ENCODE measurements around the gene DYSF. TPM values are rescaled to one million over a fixed set of nuclear protein-coding genes. Genes with fewer than 3 reads are reported as not detected.

The DYSF gene
- polyA plus RNA-seq, 1 donor from 2014 or later: 0.04 TPM

DNA sequence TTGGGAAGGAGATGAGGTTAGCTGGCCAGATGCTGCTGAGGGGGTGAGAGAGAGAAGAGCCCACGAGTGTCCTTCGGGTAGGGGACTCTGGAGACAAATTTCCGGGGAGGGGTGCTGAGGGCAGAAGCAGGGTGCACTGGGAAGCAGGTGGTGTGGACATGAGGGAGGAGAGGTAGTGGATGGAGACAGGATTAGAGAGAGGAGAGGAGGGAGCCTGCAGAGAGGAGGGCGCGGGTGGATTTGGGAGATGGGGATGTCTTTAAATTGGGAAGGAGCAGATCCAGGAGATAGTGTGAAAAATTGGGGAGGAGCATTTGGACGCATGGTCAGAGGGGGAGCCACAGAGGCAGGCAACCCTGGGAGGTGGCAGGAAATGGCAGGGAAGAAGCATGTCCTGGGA lies 154.7 kb downstream of the DYSF start:
- H3K4me2 ChIP-seq (ENCODE audit: low read length): no peak overlapping the region
- no peaks in the 10 kb centered on the region for H3K79me2 ChIP-seq (replicated peaks; ENCODE audit: insufficient read depth, low read length)
- no peak for TF ChIP-seq MXI1 (conservative IDR thresholded peaks at IDR 0.05; ENCODE audit: poor library complexity, severe bottlenecking)
- TF ChIP-seq TAF1 (IDR thresholded peaks at IDR 0.05; ENCODE audit: low read depth): no peak
- TF ChIP-seq POLR2AphosphoS5 (IDR thresholded peaks at IDR 0.05): no peak
- TF ChIP-seq RAD21 (conservative IDR thresholded peaks at IDR 0.05): no peak
- TF ChIP-seq SMC3 (conservative IDR thresholded peaks at IDR 0.05; ENCODE audit: poor library complexity): no peak
- no peak for TF ChIP-seq EZH2 (IDR thresholded peaks at IDR 0.05; ENCODE audit: borderline replicate concordance, insufficient read depth, low read length, poor library complexity, severe bottlenecking)
- TF ChIP-seq, protein P1, sequence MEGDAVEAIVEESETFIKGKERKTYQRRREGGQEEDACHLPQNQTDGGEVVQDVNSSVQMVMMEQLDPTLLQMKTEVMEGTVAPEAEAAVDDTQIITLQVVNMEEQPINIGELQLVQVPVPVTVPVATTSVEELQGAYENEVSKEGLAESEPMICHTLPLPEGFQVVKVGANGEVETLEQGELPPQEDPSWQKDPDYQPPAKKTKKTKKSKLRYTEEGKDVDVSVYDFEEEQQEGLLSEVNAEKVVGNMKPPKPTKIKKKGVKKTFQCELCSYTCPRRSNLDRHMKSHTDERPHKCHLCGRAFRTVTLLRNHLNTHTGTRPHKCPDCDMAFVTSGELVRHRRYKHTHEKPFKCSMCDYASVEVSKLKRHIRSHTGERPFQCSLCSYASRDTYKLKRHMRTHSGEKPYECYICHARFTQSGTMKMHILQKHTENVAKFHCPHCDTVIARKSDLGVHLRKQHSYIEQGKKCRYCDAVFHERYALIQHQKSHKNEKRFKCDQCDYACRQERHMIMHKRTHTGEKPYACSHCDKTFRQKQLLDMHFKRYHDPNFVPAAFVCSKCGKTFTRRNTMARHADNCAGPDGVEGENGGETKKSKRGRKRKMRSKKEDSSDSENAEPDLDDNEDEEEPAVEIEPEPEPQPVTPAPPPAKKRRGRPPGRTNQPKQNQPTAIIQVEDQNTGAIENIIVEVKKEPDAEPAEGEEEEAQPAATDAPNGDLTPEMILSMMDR (IDR thresholded peaks at IDR 0.05; ENCODE audit: poor library complexity, severe bottlenecking): no peak
- no peak for TF ChIP-seq EP300 (conservative IDR thresholded peaks at IDR 0.05; ENCODE audit: poor library complexity, severe bottlenecking)
- TF ChIP-seq, protein P2, sequence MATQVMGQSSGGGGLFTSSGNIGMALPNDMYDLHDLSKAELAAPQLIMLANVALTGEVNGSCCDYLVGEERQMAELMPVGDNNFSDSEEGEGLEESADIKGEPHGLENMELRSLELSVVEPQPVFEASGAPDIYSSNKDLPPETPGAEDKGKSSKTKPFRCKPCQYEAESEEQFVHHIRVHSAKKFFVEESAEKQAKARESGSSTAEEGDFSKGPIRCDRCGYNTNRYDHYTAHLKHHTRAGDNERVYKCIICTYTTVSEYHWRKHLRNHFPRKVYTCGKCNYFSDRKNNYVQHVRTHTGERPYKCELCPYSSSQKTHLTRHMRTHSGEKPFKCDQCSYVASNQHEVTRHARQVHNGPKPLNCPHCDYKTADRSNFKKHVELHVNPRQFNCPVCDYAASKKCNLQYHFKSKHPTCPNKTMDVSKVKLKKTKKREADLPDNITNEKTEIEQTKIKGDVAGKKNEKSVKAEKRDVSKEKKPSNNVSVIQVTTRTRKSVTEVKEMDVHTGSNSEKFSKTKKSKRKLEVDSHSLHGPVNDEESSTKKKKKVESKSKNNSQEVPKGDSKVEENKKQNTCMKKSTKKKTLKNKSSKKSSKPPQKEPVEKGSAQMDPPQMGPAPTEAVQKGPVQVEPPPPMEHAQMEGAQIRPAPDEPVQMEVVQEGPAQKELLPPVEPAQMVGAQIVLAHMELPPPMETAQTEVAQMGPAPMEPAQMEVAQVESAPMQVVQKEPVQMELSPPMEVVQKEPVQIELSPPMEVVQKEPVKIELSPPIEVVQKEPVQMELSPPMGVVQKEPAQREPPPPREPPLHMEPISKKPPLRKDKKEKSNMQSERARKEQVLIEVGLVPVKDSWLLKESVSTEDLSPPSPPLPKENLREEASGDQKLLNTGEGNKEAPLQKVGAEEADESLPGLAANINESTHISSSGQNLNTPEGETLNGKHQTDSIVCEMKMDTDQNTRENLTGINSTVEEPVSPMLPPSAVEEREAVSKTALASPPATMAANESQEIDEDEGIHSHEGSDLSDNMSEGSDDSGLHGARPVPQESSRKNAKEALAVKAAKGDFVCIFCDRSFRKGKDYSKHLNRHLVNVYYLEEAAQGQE (IDR thresholded peaks at IDR 0.05; ENCODE audit: borderline replicate concordance): no peak
- H3K27me3 ChIP-seq (ENCODE audit: insufficient read depth, low read depth, low read length): no peaks in the 10 kb centered on the region
- no peaks in the 10 kb centered on the region for H4K20me1 ChIP-seq (ENCODE audit: insufficient read depth)
- no peaks in the 10 kb centered on the region for H3K9me2 ChIP-seq (ENCODE audit: insufficient read depth, low read length)
- no peaks in the 10 kb centered on the region for H3F3A ChIP-seq (ENCODE audit: insufficient read depth, low read length, poor library complexity, severe bottlenecking)
- no peak overlapping the region for H3K4me3 ChIP-seq (ENCODE audit: low read length)
- no peak overlapping the region for H2AFZ ChIP-seq (ENCODE audit: low read depth, low read length)
- no peak overlapping the region for H3K27ac ChIP-seq (ENCODE audit: low read length)
- H3K36me3 ChIP-seq (ENCODE audit: insufficient read depth, low read length): no peaks in the 10 kb centered on the region
- H3K9me3 ChIP-seq (ENCODE audit: low read length): no peaks in the 10 kb centered on the region
- no peak overlapping the region for H3K9ac ChIP-seq (ENCODE audit: low read length)

DNA sequence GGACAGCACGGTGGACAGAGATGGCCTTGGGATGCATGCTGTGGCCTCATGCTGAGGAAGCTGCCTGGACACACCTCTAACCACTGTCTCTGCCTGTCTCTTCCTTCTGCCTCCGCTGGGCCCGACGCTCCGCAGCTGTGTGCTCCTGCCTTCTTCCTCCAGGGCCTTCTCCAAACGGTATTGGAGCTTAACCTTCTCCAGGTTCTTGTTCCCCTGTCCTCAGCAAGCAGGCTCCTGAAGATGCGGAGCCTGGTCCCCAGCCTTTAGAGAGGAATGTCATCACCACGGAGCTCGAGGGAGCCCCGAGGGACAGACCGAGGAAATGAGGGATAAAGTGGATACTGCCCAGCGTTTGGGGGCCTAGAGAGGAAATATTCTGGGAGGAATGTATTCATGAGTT lies 155.1 kb downstream of the DYSF start:
- no peak overlapping the region for H2AFZ ChIP-seq (ENCODE audit: low read depth, low read length)
- no peak overlapping the region for H3K27ac ChIP-seq (ENCODE audit: low read length)
- no peak for TF ChIP-seq SMC3 (conservative IDR thresholded peaks at IDR 0.05; ENCODE audit: poor library complexity)
- no peak for TF ChIP-seq POLR2AphosphoS5 (IDR thresholded peaks at IDR 0.05)
- H3K9me2 ChIP-seq (ENCODE audit: insufficient read depth, low read length): no peaks in the 10 kb centered on the region
- H3K4me2 ChIP-seq (ENCODE audit: low read length): no peak overlapping the region
- H4K20me1 ChIP-seq (ENCODE audit: insufficient read depth): no peaks in the 10 kb centered on the region
- no peak overlapping the region for H3K4me3 ChIP-seq (ENCODE audit: low read length)
- no peaks in the 10 kb centered on the region for H3K9me3 ChIP-seq (ENCODE audit: low read length)
- no peaks in the 10 kb centered on the region for H3K27me3 ChIP-seq (ENCODE audit: insufficient read depth, low read depth, low read length)
- H3K79me2 ChIP-seq (replicated peaks; ENCODE audit: insufficient read depth, low read length): no peaks in the 10 kb centered on the region
- H3F3A ChIP-seq (ENCODE audit: insufficient read depth, low read length, poor library complexity, severe bottlenecking): no peaks in the 10 kb centered on the region
- no peaks in the 10 kb centered on the region for H3K36me3 ChIP-seq (ENCODE audit: insufficient read depth, low read length)
- no peak overlapping the region for H3K9ac ChIP-seq (ENCODE audit: low read length)

DNA sequence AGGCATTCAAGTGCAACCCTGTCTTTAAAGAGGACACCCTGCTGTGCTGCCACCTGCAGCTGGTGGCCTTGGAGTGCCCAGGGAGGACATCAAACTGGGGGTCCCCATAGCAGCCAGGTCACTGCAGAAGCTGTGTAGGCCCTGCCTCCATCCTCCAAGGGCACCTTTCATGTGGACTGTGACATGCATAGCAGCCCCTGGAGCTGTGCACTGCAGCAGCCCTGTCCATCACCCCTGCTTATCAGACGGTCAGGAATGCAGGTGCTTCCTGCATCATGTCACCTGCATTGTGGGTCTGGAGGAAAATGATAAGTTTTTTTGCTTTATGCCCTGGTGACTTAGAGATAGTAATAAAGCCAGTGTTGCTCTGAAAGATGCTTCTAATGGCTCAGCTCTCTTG lies 155.7 kb downstream of the DYSF start:
- no peak overlapping the region for H3K27ac ChIP-seq (ENCODE audit: low read length)
- no peaks in the 10 kb centered on the region for H4K20me1 ChIP-seq (ENCODE audit: insufficient read depth)
- no peak overlapping the region for H2AFZ ChIP-seq (ENCODE audit: low read depth, low read length)
- H3K27me3 ChIP-seq (ENCODE audit: insufficient read depth, low read depth, low read length): no peaks in the 10 kb centered on the region
- H3K79me2 ChIP-seq (replicated peaks; ENCODE audit: insufficient read depth, low read length): no peaks in the 10 kb centered on the region
- no peak overlapping the region for H3K4me2 ChIP-seq (ENCODE audit: low read length)
- no peaks in the 10 kb centered on the region for H3K9me2 ChIP-seq (ENCODE audit: insufficient read depth, low read length)
- H3K4me3 ChIP-seq (ENCODE audit: low read length): no peak overlapping the region
- no peaks in the 10 kb centered on the region for H3F3A ChIP-seq (ENCODE audit: insufficient read depth, low read length, poor library complexity, severe bottlenecking)
- no peaks in the 10 kb centered on the region for H3K9me3 ChIP-seq (ENCODE audit: low read length)
- H3K9ac ChIP-seq (ENCODE audit: low read length): no peak overlapping the region
- no peaks in the 10 kb centered on the region for H3K36me3 ChIP-seq (ENCODE audit: insufficient read depth, low read length)
- TF ChIP-seq SMC3 (conservative IDR thresholded peaks at IDR 0.05; ENCODE audit: poor library complexity): no peak
- no peak for TF ChIP-seq RAD21 (conservative IDR thresholded peaks at IDR 0.05)
- no peak for TF ChIP-seq EZH2 (IDR thresholded peaks at IDR 0.05; ENCODE audit: borderline replicate concordance, insufficient read depth, low read length, poor library complexity, severe bottlenecking)
- TF ChIP-seq EP300 (conservative IDR thresholded peaks at IDR 0.05; ENCODE audit: poor library complexity, severe bottlenecking): no peak
- TF ChIP-seq MXI1 (conservative IDR thresholded peaks at IDR 0.05; ENCODE audit: poor library complexity, severe bottlenecking): no peak
- TF ChIP-seq, protein P1 (IDR thresholded peaks at IDR 0.05; ENCODE audit: poor library complexity, severe bottlenecking): no peak
- no peak for TF ChIP-seq TAF1 (IDR thresholded peaks at IDR 0.05; ENCODE audit: low read depth)

All from neural cell (in vitro differentiated cells).